ENCODE results near the gene CYS1. TPM values are rescaled to one million over a fixed set of nuclear protein-coding genes. Genes with fewer than 3 reads are reported as not detected.

Gene CYS1
- total and polyA plus RNA-seq, 2 of the 13 experiments (the other 11 are each of a cell fraction or from before 2014, with no cell fraction given), result 0.04 TPM; not detected in 1

DNA sequence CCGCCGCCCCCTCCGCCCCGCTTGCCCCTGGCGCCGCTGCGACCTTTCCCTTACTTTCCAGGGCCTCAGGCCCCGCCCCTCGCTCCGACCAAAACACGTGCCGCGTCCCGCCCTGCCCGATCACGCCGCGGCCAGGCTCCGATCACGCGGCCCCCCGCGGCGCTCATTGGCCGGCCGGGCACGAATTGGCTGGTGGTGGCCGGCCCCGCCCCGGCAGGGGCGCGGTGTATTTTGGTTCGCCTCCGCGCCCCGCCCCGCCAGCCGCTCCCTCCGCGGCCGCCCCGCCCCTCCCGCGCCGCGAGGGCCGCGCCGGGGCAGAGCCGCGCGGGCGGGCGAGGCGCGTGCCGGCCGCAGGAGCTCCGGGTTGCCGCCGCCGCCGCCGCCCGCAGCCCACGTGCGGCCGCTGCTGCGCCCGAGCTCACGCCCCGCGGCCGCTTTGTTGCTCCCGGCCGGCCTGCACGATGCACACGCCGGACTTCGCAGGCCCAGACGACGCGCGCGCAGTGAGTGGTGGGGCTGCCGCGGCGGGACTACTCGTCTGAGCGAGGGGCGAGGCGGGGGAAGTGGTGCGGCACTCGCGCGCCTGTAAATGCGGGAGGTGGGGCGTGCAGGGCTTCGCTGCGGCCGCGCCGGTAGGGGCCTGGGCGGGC lies 36.8 kb downstream of the CYS1 start, which contains the start of gene KLF11 (continued):
- TF ChIP-seq, protein P1, sequence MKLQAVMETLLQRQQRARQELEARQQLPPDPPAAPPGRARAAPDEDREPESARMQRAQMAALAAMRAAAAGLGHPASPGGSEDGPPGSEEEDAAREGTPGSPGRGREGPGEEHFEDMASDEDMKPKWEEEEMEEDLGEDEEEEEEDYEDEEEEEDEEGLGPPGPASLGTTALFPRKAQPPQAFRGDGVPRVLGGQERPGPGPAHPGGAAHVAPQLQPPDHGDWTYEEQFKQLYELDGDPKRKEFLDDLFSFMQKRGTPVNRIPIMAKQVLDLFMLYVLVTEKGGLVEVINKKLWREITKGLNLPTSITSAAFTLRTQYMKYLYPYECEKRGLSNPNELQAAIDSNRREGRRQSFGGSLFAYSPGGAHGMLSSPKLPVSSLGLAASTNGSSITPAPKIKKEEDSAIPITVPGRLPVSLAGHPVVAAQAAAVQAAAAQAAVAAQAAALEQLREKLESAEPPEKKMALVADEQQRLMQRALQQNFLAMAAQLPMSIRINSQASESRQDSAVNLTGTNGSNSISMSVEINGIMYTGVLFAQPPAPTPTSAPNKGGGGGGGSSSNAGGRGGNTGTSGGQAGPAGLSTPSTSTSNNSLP (IDR thresholded peaks at IDR 0.05; ENCODE audit: low read depth, low read length), result no peak
- TF ChIP-seq ZMYM4 (CRISPR knock-in tag; IDR thresholded peaks at IDR 0.05) (peak; percentile 77), ZNF720 (CRISPR knock-in tag; IDR thresholded peaks at IDR 0.05) (peak; percentile 90; the same call in 1 of the 2 replicates), ADNP (CRISPR knock-in tag; IDR thresholded peaks at IDR 0.05) (peak; percentile 5; the same call in 1 of the 2 replicates), KDM4B (CRISPR knock-in tag; IDR thresholded peaks at IDR 0.05) (no peak), ZNF766 (CRISPR knock-in tag; IDR thresholded peaks at IDR 0.05; ENCODE audit: borderline replicate concordance) (peak; percentile 98), RARG (CRISPR knock-in tag; IDR thresholded peaks at IDR 0.05; ENCODE audit: low read depth) (no peak), ZNF292 (CRISPR knock-in tag; IDR thresholded peaks at IDR 0.05; ENCODE audit: borderline replicate concordance, low read depth) (no peak), ZNF10 (CRISPR knock-in tag; IDR thresholded peaks at IDR 0.05; ENCODE audit: borderline replicate concordance, low read depth) (no peak), HOXA5 (CRISPR knock-in tag; IDR thresholded peaks at IDR 0.05) (peak; percentile 96), MAFG (CRISPR knock-in tag; IDR thresholded peaks at IDR 0.05) (no peak), SALL1 (CRISPR knock-in tag; IDR thresholded peaks at IDR 0.05) (peak; percentile 89), PAWR (CRISPR knock-in tag; IDR thresholded peaks at IDR 0.05; ENCODE audit: borderline replicate concordance) (no peak), ZNF546 (CRISPR knock-in tag; conservative IDR thresholded peaks at IDR 0.05) (peak; percentile 98), ZKSCAN1 (IDR thresholded peaks at IDR 0.05; ENCODE audit: low read length) (no peak), ZNF747 (CRISPR knock-in tag; IDR thresholded peaks at IDR 0.05; ENCODE audit: borderline replicate concordance) (peak; percentile 95; the same call in 1 of the 2 replicates), E2F5 (CRISPR knock-in tag; conservative IDR thresholded peaks at IDR 0.05) (peak; percentile 86), ZNF263 (CRISPR knock-in tag; IDR thresholded peaks at IDR 0.05) (peak; percentile 77; the same call in 1 of the 2 replicates), ZNF432 (CRISPR knock-in tag; IDR thresholded peaks at IDR 0.05; ENCODE audit: borderline replicate concordance) (peak; percentile 42; the same call in 1 of the 2 replicates), HDAC2 (CRISPR knock-in tag; IDR thresholded peaks at IDR 0.05) (peak; percentile 6; the same call in 1 of the 2 replicates), PCBP2 (optimal IDR thresholded peaks at IDR 0.05; ENCODE audit: low read depth, low read length, poor library complexity, severe bottlenecking) (no peak), CEBPG (CRISPR knock-in tag; IDR thresholded peaks at IDR 0.05) (no peak), RXRB (CRISPR knock-in tag; IDR thresholded peaks at IDR 0.05; ENCODE audit: borderline replicate concordance) (peak; percentile 95), ARNT (IDR thresholded peaks at IDR 0.05) (no peak), RAD21 (CRISPR knock-in tag; IDR thresholded peaks at IDR 0.05) (peak; percentile 31; the same call in 1 of the 2 replicates), CREB1 (IDR thresholded peaks at IDR 0.05) (no peak), CREB1 (CRISPR knock-in tag; IDR thresholded peaks at IDR 0.05) (no peak)
- TF ChIP-seq, protein P2, sequence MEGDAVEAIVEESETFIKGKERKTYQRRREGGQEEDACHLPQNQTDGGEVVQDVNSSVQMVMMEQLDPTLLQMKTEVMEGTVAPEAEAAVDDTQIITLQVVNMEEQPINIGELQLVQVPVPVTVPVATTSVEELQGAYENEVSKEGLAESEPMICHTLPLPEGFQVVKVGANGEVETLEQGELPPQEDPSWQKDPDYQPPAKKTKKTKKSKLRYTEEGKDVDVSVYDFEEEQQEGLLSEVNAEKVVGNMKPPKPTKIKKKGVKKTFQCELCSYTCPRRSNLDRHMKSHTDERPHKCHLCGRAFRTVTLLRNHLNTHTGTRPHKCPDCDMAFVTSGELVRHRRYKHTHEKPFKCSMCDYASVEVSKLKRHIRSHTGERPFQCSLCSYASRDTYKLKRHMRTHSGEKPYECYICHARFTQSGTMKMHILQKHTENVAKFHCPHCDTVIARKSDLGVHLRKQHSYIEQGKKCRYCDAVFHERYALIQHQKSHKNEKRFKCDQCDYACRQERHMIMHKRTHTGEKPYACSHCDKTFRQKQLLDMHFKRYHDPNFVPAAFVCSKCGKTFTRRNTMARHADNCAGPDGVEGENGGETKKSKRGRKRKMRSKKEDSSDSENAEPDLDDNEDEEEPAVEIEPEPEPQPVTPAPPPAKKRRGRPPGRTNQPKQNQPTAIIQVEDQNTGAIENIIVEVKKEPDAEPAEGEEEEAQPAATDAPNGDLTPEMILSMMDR (CRISPR knock-in tag; IDR thresholded peaks at IDR 0.05), result no peak
- TF ChIP-seq, protein P3, sequence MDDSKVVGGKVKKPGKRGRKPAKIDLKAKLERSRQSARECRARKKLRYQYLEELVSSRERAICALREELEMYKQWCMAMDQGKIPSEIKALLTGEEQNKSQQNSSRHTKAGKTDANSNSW (CRISPR knock-in tag; IDR thresholded peaks at IDR 0.05; ENCODE audit: borderline replicate concordance), result peak; percentile 96

Measured in HepG2 (cell line).